T-helper 1 cell (primary cell): ENCODE measurements around the gene FAM168B.
A peak's percentile ranks its signal among the peaks of the same experiment; 100 is the strongest.
"Not testable (repeated sequence)": the region's sequence is repeated elsewhere in the genome, so short reads cannot be mapped to it uniquely, and the experiment has no call there.

Source experiments
- DNase-seq, 5 donors: peaks; one replicate each; pipeline ENCODE4 v3.0.0-alpha.2; 2012 to 2020

FAM168B gene

GRCh38 chr2:131094463-131095281 lies 1.4 kb upstream of the FAM168B start:
- no peak for DNase-seq

- peak in 1 of 5 donors; percentile 47 for DNase-seq
Measured at GRCh38 chr2:131093696-131094462, 619 bp upstream of the FAM168B start.

GRCh38 chr2:131092458-131093005 lies 728 bp downstream of the FAM168B start:
- no peak for DNase-seq

- no peak for DNase-seq
Measured at GRCh38 chr2:131085646-131086045, 7.6 kb downstream of the FAM168B start.

GRCh38 chr2:131081190-131081589 lies 12.1 kb downstream of the FAM168B start:
- no peak for DNase-seq

GRCh38 chr2:131079931-131080330 lies 13.3 kb downstream of the FAM168B start:
- DNase-seq = not testable (repeated sequence)

- no peak for DNase-seq
Measured at GRCh38 chr2:131077966-131078365, 15.3 kb downstream of the FAM168B start.

GRCh38 chr2:131077182-131077846 lies 15.9 kb downstream of the FAM168B start:
- DNase-seq = no peak

GRCh38 chr2:131076707-131077106 lies 16.6 kb downstream of the FAM168B start:
- DNase-seq = no peak

- DNase-seq = not testable (repeated sequence)
Measured at GRCh38 chr2:131075578-131075977, 17.7 kb downstream of the FAM168B start.

GRCh38 chr2:131068172-131068571 lies 25.1 kb downstream of the FAM168B start:
- DNase-seq = not testable (repeated sequence)

- no peak for DNase-seq
Measured at GRCh38 chr2:131067465-131068125, 25.7 kb downstream of the FAM168B start.

GRCh38 chr2:131064589-131065512 lies 28.4 kb downstream of the FAM168B start:
- DNase-seq = no peak

- no peak for DNase-seq
Measured at GRCh38 chr2:131063501-131064283, 29.6 kb downstream of the FAM168B start.

GRCh38 chr2:131058920-131059319 lies 34.3 kb downstream of the FAM168B start:
- no peak for DNase-seq

GRCh38 chr2:131058214-131058843 lies 34.9 kb downstream of the FAM168B start:
- DNase-seq = no peak

GRCh38 chr2:131056932-131057287 lies 36.4 kb downstream of the FAM168B start:
- no peak for DNase-seq

GRCh38 chr2:131056204-131056931 lies 36.9 kb downstream of the FAM168B start:
- no peak for DNase-seq
